Measurements from ENCODE around the gene ATP13A4.

- TF ChIP-seq CTCF (IDR thresholded peaks at IDR 0.05; ENCODE audit: poor library complexity, severe bottlenecking) (no peak), MXI1 (conservative IDR thresholded peaks at IDR 0.05; ENCODE audit: poor library complexity, severe bottlenecking) (no peak)
Measured at GRCh38 chr3:193506921-193507320, 47.8 kb downstream of the ATP13A4 start.
